Measurements from ENCODE around the gene CACNA1E. TPM values are rescaled to one million over a fixed set of nuclear protein-coding genes. Genes with fewer than 3 reads are reported as not detected.
A peak's percentile ranks its signal among the peaks of the same experiment; 100 is the strongest.

The CACNA1E gene
- polyA plus RNA-seq, 4 donors = 0.32 to 0.58 (median 0.37) TPM

DNA sequence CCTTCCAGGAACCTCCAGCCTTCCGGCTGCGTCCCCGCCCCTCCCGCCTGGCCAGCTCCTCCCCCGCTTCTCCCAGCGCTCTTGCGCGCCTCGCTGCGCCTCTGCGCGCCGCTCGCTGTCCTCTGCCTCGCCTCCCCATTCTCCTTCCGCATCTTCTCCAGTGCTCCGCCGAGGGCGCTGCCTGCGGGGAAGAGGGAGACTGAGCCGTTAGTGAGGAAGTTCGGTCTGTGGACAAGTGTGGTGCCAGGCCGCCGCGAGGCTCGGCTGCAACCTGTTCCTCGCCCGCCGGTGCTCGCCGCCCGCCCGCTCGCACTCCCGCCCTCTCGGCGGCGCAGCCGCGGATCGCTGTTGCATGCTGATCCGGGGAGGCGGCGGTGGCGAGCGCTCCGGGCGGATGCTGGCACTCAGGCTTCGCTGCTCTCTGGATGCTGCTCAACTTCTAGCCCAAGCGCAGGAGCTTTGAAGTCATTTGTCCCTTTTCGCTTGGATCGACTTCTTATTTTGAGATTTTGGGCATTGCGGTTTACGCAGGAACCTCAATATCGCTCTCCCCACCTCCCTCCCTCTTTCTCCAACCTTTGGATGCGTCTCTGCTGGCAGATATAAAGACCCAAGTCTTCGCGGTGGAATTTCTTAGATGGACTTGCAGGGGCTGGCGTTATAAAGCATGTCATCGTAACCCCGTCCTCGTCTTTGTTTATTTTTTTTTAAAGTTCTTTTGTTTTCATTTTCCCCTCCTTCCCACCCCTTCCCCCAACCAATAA is 614 bp upstream of the CACNA1E start:
- DNase-seq (ENCODE audit: low read depth in 4 of 4, low spot score in 3 of 4) = no peak

GRCh38 chr1:181484821-181485220 is 1.5 kb downstream of the CACNA1E start:
- DNase-seq (ENCODE audit: low read depth in 4 of 4, low spot score in 3 of 4) = no peak

GRCh38 chr1:181485287-181486097 is 2.2 kb downstream of the CACNA1E start:
- DNase-seq (ENCODE audit: low read depth in 4 of 4, low spot score in 3 of 4) = peak in 1 of 4 donors; percentile 28

GRCh38 chr1:181486098-181486420 is 2.7 kb downstream of the CACNA1E start:
- DNase-seq (ENCODE audit: low read depth in 4 of 4, low spot score in 3 of 4) = no peak

- no peak for DNase-seq (ENCODE audit: low read depth in 4 of 4, low spot score in 3 of 4)
Observed at GRCh38 chr1:181488866-181489265, 5.5 kb downstream of the CACNA1E start.

DNA sequence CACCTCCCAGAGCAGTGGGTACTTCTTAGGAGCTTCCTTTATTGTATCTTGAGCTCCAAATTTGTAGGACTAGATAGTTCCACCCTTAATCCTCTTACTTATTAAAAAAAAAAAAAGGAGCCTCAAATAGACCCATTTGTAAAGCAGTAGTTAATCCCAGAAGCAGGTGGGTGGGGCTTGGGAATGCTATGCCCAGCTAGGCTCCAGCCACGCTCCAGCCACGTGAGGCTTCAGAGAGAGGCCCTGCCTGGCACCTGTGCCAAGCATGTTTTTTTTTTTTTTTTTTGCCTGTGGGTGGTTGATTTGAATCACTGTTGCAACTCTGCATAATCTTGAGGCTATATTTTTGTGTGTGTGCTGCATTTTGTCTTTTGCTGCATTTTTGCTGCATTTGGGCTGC is 7.0 kb downstream of the CACNA1E start:
- DNase-seq (ENCODE audit: low read depth in 4 of 4, low spot score in 3 of 4) = no peak

- no peak for DNase-seq (ENCODE audit: low read depth in 4 of 4, low spot score in 3 of 4)
Observed at GRCh38 chr1:181490740-181491712, 7.7 kb downstream of the CACNA1E start.

DNA sequence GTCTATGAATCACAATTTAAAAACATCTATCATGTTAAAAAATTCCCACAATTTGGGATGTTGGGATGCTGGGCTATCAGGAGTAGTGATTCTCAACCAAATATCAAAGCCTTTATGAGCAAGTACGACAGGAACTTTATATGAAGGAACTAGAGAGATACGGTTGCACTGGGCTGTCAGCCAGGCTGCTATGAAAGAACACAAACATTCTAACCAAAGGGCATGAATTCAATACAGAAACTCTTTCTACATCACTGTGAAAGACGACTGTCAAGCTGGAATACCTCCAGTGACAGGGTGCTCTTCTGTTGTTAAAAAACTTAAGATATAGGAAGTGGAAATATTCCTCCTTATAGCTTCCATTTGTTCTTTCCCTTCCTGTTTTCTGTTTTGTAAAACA is 9.8 kb downstream of the CACNA1E start:
- no peak for DNase-seq (ENCODE audit: low read depth in 4 of 4, low spot score in 3 of 4)

GRCh38 chr1:181493885-181494284 is 10.6 kb downstream of the CACNA1E start:
- no peak for DNase-seq (ENCODE audit: low read depth in 4 of 4, low spot score in 3 of 4)

DNA sequence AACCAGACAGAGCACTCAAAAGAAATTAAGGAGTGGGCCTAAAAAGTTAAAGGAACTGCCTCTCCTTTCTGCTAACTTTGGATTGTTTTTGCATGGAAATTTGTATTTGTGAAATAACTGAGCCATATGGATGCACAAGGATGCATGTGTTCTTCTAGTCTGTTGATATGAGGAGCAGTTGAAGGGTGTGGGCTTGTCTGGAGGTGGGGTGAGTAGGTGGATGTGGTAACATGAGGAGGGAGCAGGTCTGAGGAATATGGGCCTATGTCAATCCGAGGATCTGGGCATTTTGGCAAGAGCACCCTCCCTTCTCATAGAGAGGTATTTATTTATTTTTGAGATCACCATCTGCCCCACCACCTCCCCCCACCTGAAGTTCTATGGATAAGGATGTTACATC is 13.4 kb downstream of the CACNA1E start:
- no peak for DNase-seq (ENCODE audit: low read depth in 4 of 4, low spot score in 3 of 4)

DNA sequence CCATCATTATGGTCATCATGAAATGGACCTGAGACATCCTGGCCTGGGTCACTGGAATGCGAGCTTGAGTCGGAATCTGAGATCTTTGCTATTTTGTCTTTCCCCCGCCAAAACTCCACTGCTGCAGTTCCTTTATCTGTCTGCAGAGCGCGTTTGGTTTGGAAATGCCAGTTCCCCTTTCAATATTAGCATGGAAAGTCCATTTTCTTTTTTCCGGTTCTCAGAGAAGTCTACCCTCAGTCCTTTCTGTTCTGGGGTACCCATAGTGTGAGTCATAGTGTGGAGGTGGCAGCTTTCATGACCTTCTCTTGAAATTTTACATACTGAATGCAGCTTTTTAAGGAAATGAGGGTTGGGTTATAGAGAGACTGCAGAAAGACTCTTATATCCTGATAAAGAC is 14.6 kb downstream of the CACNA1E start:
- DNase-seq (ENCODE audit: low read depth in 4 of 4, low spot score in 3 of 4) = no peak

GRCh38 chr1:181499825-181500224 is 16.5 kb downstream of the CACNA1E start:
- no peak for DNase-seq (ENCODE audit: low read depth in 4 of 4, low spot score in 3 of 4)

DNA sequence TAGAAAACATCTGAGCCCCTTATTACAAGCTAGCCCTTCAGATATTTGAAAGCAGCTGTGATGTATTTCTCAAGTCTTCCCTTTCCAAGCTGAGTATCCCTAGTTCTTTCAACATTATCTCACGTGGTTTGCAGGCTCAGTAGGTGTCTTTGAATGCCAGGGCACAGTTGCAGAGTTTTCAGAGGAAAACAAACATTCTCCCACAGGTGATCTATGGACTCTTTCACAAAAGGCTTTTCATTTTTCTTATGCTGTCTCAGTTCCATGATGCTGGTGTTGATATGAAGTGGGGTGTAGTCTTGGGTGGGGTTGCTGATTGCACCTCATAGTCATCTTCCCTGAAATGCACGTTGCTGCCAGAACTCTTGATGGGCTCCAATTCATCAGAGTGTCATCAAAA is 17.3 kb downstream of the CACNA1E start:
- no peak for DNase-seq (ENCODE audit: low read depth in 4 of 4, low spot score in 3 of 4)

GRCh38 chr1:181501612-181502011 is 18.3 kb downstream of the CACNA1E start:
- no peak for DNase-seq (ENCODE audit: low read depth in 4 of 4, low spot score in 3 of 4)

- DNase-seq (ENCODE audit: low read depth in 4 of 4, low spot score in 3 of 4) = no peak
Observed at GRCh38 chr1:181503171-181503810, 20.0 kb downstream of the CACNA1E start.

GRCh38 chr1:181504399-181504842 is 21.1 kb downstream of the CACNA1E start:
- DNase-seq (ENCODE audit: low read depth in 4 of 4, low spot score in 3 of 4) = no peak

- DNase-seq (ENCODE audit: low read depth in 4 of 4, low spot score in 3 of 4) = no peak
Observed at GRCh38 chr1:181506563-181507353, 23.4 kb downstream of the CACNA1E start.

DNA sequence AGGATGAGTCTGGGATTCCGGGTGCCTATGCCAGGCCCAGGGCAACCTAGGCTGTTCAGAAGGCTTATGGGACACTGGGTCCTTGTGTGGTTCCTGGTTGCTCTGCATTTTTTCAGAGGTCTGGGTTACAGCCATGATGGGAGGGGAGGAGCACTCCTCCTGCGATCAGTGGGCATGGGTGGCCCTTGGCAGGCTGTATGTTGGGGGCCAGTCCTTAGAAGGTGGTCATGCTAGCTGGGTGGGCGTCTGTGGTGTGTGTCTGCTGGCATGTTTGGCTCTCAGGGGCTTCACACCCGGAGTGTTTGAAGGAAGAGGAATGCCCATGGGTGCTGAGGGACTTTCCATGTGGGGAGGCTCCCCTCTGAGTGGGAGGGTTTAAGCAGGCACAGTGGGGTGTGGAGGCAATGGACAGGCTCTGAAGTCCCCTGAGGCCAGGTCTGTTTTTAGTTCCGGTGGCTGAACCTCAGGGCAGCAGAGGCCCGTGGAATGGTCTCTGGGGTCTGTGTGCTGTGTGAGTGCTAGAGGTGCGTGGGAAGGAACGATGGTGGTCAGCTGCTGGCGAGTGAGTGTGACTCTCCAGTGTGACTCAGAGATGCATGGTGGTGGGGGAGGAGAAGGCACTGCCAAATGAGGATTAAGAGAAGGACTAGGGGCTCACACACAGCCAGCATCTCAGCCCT is 25.3 kb downstream of the CACNA1E start:
- no peak for DNase-seq (ENCODE audit: low read depth in 4 of 4, low spot score in 3 of 4)

DNA sequence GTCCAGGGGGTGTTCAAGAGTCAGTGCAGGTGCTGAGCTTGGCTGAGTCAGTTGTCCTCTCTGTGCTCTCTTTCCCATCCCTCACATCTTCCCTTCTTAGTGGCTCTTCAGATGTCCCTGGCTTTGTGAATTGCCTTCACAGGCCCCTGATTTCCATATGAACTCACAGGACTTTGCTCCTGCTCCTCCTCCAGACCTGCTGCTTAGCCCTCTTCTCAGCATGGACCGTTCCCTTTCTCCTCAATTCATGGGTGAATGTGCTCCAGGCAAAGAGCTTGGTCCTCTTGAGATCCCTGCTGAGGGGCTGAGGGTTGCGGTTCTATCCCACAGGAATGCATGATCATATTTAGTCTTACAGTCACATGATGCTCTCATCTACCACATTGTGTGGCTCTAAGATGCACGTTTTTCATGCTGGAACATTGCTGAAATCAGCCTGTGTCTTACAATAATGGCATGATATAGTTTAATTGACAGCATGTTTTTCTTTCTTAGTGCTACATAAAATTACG is 30.5 kb downstream of the CACNA1E start:
- DNase-seq (ENCODE audit: low read depth in 4 of 4, low spot score in 3 of 4) = no peak

Data from right renal pelvis (tissue), 4 donors.